Endothelial cell of umbilical vein (primary cell): ENCODE measurements around the gene ZNF474. TPM values are rescaled to one million over a fixed set of nuclear protein-coding genes. Genes with fewer than 3 reads are reported as not detected.

Experiments used
- BruUV-seq: library from RNA; stranded (reverse); fragments of 400-500 nt; replicated peaks from 2 replicates; lab custom pipeline; 2021; lab: Mats Ljungman, UMichigan
- CTCF ChIA-PET: fragments of 300-600, 350-600 bp; sonication (Branson Sonifier 250); formaldehyde crosslinking; loops from one replicate; lab custom pipeline; 2021; ENCODE audit warnings: antibody characterized with exemption, inconsistent platforms; lab: Charles Lee
- POLR2A ChIA-PET: fragments of 300-600, 350-600 bp; sonication (Branson Sonifier 250); formaldehyde crosslinking; loops from one replicate; lab custom pipeline; 2021; ENCODE audit warnings: antibody characterized with exemption, inconsistent platforms; lab: Charles Lee
- DNase-seq: peaks from one replicate; pipeline ENCODE4 v3.0.0-alpha.2; 2011; ENCODE audit warnings: low read depth, low spot score
- FAIRE-seq: peaks from 2 replicates; lab custom pipeline; 2011; peaks lifted over from hg19 to GRCh38; lab: Jason Lieb, UNC
- H2AFZ ChIP-seq: 2 replicates; pipeline ENCODE4 v1.6.0; 2012; ENCODE audit warnings: low read depth, low read length, control low read depth, inconsistent platforms
- H3K27ac ChIP-seq: 2 replicates; pipeline ENCODE4 v1.5.1; 2011; ENCODE audit warnings: low read depth, mild to moderate bottlenecking, control low read depth, low read length, moderate library complexity; ENCODE audit not compliant: insufficient read depth
- H3K27me3 ChIP-seq, 2 experiments: 2 replicates each; pipeline versions ENCODE4 v1.6.0 to v1.6.1; 2011; ENCODE audit warnings: low read length in 2 of 2, mixed read lengths in 1 of 2; ENCODE audit not compliant: control insufficient read depth in 2 of 2, insufficient read depth in 2 of 2
- H3K36me3 ChIP-seq, 2 experiments: 2 replicates in 1 of 2; 3 replicates in 1 of 2; pipeline ENCODE4 v1.5.1; 2011; ENCODE audit warnings: low read length in 2 of 2, mild to moderate bottlenecking in 1 of 2, moderate library complexity in 1 of 2; ENCODE audit not compliant: control insufficient read depth in 2 of 2, insufficient read depth in 2 of 2; ENCODE audit errors: extremely low read depth in 1 of 2
- H3K4me1 ChIP-seq: 3 replicates; pipeline ENCODE4 v1.5.1; 2011; ENCODE audit warnings: mild to moderate bottlenecking, low read length; ENCODE audit not compliant: control insufficient read depth, insufficient read depth; ENCODE audit errors: extremely low read depth
- H3K4me2 ChIP-seq: 2 replicates; pipeline ENCODE4 v1.6.1; 2011; ENCODE audit warnings: low read length, control low read depth, mixed read lengths; ENCODE audit not compliant: insufficient read depth
- H3K4me3 ChIP-seq, 3 experiments: fragments of 200-600 bp in 1 of 3; sonication (generic), shearing (Covaris generic) in 1 of 3; replicated peaks in 1 of 3; 2 replicates each; pipeline ENCODE4 v1.5.1; 2011 to 2016; ENCODE audit warnings: control low read depth in 3 of 3, low read length in 3 of 3, mild to moderate bottlenecking in 2 of 3, inconsistent platforms in 1 of 3, low read depth in 1 of 3, moderate library complexity in 1 of 3; ENCODE audit not compliant: insufficient read depth in 1 of 3
- H3K79me2 ChIP-seq: 2 replicates; pipeline ENCODE4 v1.6.0; 2012; ENCODE audit warnings: low read length, inconsistent platforms; ENCODE audit not compliant: control insufficient read depth, insufficient read depth
- H3K9ac ChIP-seq: replicated peaks from 2 replicates; pipeline ENCODE3; 2011; ENCODE audit warnings: low read length, control low read depth; ENCODE audit not compliant: insufficient read depth; ENCODE audit errors: extremely low read depth
- H3K9me1 ChIP-seq: replicated peaks from 3 replicates; pipeline ENCODE4 v1.6.0; 2011; ENCODE audit warnings: mild to moderate bottlenecking, low read length; ENCODE audit not compliant: control insufficient read depth, insufficient read depth; ENCODE audit errors: extremely low read depth
- H3K9me3 ChIP-seq: replicated peaks from 2 replicates; pipeline ENCODE4 v1.5.1; 2012; ENCODE audit warnings: low read length, inconsistent platforms; ENCODE audit not compliant: control insufficient read depth, insufficient read depth
- H4K20me1 ChIP-seq: replicated peaks from 2 replicates; pipeline ENCODE3; 2011; ENCODE audit warnings: mild to moderate bottlenecking, low read length; ENCODE audit not compliant: control insufficient read depth, insufficient read depth; ENCODE audit errors: extremely low read depth
- EZH2 ChIP-seq: IDR thresholded peaks from 2 replicates; pipeline ENCODE4 v1.6.1; 2012; ENCODE audit warnings: borderline replicate concordance, low read depth, mild to moderate bottlenecking, moderate library complexity, low read length, inconsistent platforms; ENCODE audit not compliant: severe bottlenecking
- FOS ChIP-seq: IDR thresholded peaks from 2 replicates; pipeline ENCODE4 v1.6.1; 2011; ENCODE audit warnings: mild to moderate bottlenecking, low read length, moderate library complexity, borderline replicate concordance; ENCODE audit not compliant: insufficient read depth
- GATA2 ChIP-seq: IDR thresholded peaks from 2 replicates; pipeline ENCODE4 v1.7.0; 2011; ENCODE audit warnings: low read depth, mild to moderate bottlenecking, moderate library complexity, mixed read lengths, low read length; ENCODE audit not compliant: insufficient read length, insufficient read depth
- JUN ChIP-seq: IDR thresholded peaks from 2 replicates; pipeline ENCODE4 v1.6.1; 2011; ENCODE audit warnings: borderline replicate concordance, low read depth; ENCODE audit not compliant: insufficient read length, insufficient read depth
- MYC ChIP-seq: IDR thresholded peaks from one replicate; pipeline ENCODE4 v1.6.1; 2011; ENCODE audit warnings: mild to moderate bottlenecking, low read depth, low read length
- POLR2A ChIP-seq: IDR thresholded peaks from 2 replicates; pipeline ENCODE4 v1.6.1; 2012; ENCODE audit warnings: low read depth, mild to moderate bottlenecking, control low read depth, low read length
- POLR2AphosphoS5 ChIP-seq: IDR thresholded peaks from 2 replicates; pipeline ENCODE4 v1.6.1; 2012; ENCODE audit warnings: low read depth, mild to moderate bottlenecking, control low read depth, low read length, moderate library complexity; ENCODE audit not compliant: insufficient read depth
- dilution Hi-C: fragments of 300-500 bp; cut with MboI; formaldehyde crosslinking; loops from one replicate; pipeline ENCODE4 v1.15.0; 2019; ENCODE audit warnings: low sequenced_read_pairs; ENCODE audit not compliant: extremely low pct_ligation_motif_present
- intact Hi-C: fragments of 100-400 bp; cut with micrococcal nuclease; formaldehyde crosslinking; loops from one replicate; pipeline ENCODE4 v1.10.0; 2022
- polyA plus RNA-seq, 4 experiments: library from polyadenylated mRNA; depleted of rRNA in 3 of 4; stranded (reverse) in 3 of 4; unstranded in 1 of 4; fragments of >200 nt; gene quantifications; 2 replicates each; pipeline versions ENCODE4 v1.2.1 to v1.2.3, GENCODE V29; 2011 to 2012; ENCODE audit warnings: missing spikeins in 1 of 4
- total RNA-seq: library from RNA; stranded (reverse); gene quantifications from 2 replicates; pipeline ENCODE4 v1.2.3, GENCODE V29; 2021
- TF ChIP-seq, protein P1 (sequence below), 2 donors: IDR thresholded peaks; 1 replicate in 1 of 2; 2 replicates in 1 of 2; pipeline ENCODE4 v1.5.1; 2011; ENCODE audit warnings: low read length in 2 of 2, mild to moderate bottlenecking in 2 of 2, moderate library complexity in 2 of 2, control low read depth in 1 of 2, inconsistent platforms in 1 of 2, low read depth in 1 of 2; ENCODE audit not compliant: insufficient read depth in 1 of 2; ENCODE audit errors: extremely low read depth in 1 of 2
- TF ChIP-seq, protein P2 (sequence below): IDR thresholded peaks from 2 replicates; pipeline ENCODE4 v1.6.1; 2011; ENCODE audit not compliant: insufficient read depth, insufficient read length

Gene ZNF474
- total and polyA plus RNA-seq, 2 donors (not counting 3 experiments of a cell fraction or from before 2014, with no cell fraction given): 0.03 TPM; not detected in 1

DNA sequence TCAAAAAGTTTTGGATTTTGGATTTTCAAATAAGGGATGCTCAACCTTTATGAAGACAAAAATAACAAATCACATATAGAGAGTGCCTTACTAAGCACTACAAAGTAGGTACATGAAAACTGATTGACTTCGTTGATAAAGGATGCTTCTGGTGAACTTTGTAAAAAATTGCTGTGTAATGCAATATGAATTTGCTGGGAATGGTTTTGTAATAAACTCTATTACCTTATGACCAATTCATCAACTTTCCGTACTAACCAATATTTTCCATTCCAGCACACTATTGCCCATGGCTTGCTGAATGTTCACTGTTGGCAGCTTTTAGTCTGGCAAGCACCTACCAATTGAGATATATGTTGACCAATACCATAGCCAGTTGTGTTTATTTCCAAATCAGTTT, 23.4 kb upstream of the ZNF474 start:
- intact Hi-C loops (no loop called here), dilution Hi-C loops (no loop called here)
- CTCF ChIA-PET: interaction anchor here (1.7 kb wide), 1 partner anchor 30 kb away, joined by 6 read pairs; no protein-coding TSS in a partner anchor
- DNase-seq: no peak
- POLR2A ChIA-PET: no interaction called here
- Histone ChIP-seq H3K9ac (no peak overlapping the region), H3K4me2 (no peak overlapping the region), H3K79me2 (no peaks in the 10 kb centered on the region), H3K36me3 (no peaks in the 10 kb centered on the region), H3K4me1 (no peaks in the 10 kb centered on the region), H3K9me1 (no peaks in the 10 kb centered on the region), H3K9me3 (no peaks in the 10 kb centered on the region), H3K4me3 (no peak overlapping the region), H3K27me3 (no peaks in the 10 kb centered on the region), H4K20me1 (no peaks in the 10 kb centered on the region), H3K27ac (no peak overlapping the region), H2AFZ (no peak overlapping the region)
- FAIRE-seq: no peak
- TF ChIP-seq, protein P1, sequence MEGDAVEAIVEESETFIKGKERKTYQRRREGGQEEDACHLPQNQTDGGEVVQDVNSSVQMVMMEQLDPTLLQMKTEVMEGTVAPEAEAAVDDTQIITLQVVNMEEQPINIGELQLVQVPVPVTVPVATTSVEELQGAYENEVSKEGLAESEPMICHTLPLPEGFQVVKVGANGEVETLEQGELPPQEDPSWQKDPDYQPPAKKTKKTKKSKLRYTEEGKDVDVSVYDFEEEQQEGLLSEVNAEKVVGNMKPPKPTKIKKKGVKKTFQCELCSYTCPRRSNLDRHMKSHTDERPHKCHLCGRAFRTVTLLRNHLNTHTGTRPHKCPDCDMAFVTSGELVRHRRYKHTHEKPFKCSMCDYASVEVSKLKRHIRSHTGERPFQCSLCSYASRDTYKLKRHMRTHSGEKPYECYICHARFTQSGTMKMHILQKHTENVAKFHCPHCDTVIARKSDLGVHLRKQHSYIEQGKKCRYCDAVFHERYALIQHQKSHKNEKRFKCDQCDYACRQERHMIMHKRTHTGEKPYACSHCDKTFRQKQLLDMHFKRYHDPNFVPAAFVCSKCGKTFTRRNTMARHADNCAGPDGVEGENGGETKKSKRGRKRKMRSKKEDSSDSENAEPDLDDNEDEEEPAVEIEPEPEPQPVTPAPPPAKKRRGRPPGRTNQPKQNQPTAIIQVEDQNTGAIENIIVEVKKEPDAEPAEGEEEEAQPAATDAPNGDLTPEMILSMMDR (IDR thresholded peaks at IDR 0.05; ENCODE audit: extremely low read depth in 1 of 2, insufficient read depth in 1 of 2, low read depth in 1 of 2, low read length in 2 of 2): no peak
- TF ChIP-seq, protein P2, sequence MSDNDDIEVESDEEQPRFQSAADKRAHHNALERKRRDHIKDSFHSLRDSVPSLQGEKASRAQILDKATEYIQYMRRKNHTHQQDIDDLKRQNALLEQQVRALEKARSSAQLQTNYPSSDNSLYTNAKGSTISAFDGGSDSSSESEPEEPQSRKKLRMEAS: no peak
- TF ChIP-seq POLR2AphosphoS5 (no peak), JUN (no peak), MYC (no peak), EZH2 (no peak), GATA2 (no peak), POLR2A (no peak), FOS (no peak)
- no TSS peak for BruUV-seq
